Measurements from ENCODE around the gene CCDC188.

Gene CCDC188

GRCh38 chr22:20187777-20188566, 37.1 kb upstream of the CCDC188 start:
- no peak for DNase-seq (ENCODE audit: low read depth in 1 of 2, low spot score in 1 of 2)
- H3K27ac ChIP-seq (replicated peaks), result no peak overlapping the region

GRCh38 chr22:20186871-20187546, 36.2 kb upstream of the CCDC188 start:
- TF ChIP-seq CTCF (IDR thresholded peaks at IDR 0.05; ENCODE audit: insufficient read depth, low read length) (no peak), SPI1 (IDR thresholded peaks at IDR 0.05; ENCODE audit: borderline replicate concordance, low read depth) (no peak), POLR2AphosphoS5 (IDR thresholded peaks at IDR 0.05; ENCODE audit: low read depth) (no peak), REST (IDR thresholded peaks at IDR 0.05; ENCODE audit: insufficient replicate concordance, low read depth) (no peak), GABPA (IDR thresholded peaks at IDR 0.05; ENCODE audit: low read depth) (no peak)
- H3K4me3 ChIP-seq (replicated peaks; ENCODE audit: insufficient read depth, low read length), result no peak overlapping the region
- DNase-seq (ENCODE audit: low read depth in 1 of 2, low spot score in 1 of 2), result no peak
- H3K27me3 ChIP-seq (ENCODE audit: insufficient read depth, poor library complexity, severe bottlenecking), result no peaks in the 10 kb centered on the region
- no peak overlapping the region for H3K27ac ChIP-seq (replicated peaks)

More at GRCh38 chr22:20187777-20188566, 37.1 kb upstream of the CCDC188 start:
- TF ChIP-seq GABPA (IDR thresholded peaks at IDR 0.05; ENCODE audit: low read depth) (no peak), SPI1 (IDR thresholded peaks at IDR 0.05; ENCODE audit: borderline replicate concordance, low read depth) (no peak), POLR2AphosphoS5 (IDR thresholded peaks at IDR 0.05; ENCODE audit: low read depth) (no peak), REST (IDR thresholded peaks at IDR 0.05; ENCODE audit: insufficient replicate concordance, low read depth) (no peak), CTCF (IDR thresholded peaks at IDR 0.05; ENCODE audit: insufficient read depth, low read length) (no peak)
- no peaks in the 10 kb centered on the region for H3K27me3 ChIP-seq (ENCODE audit: insufficient read depth, poor library complexity, severe bottlenecking)
- H3K4me3 ChIP-seq (replicated peaks; ENCODE audit: insufficient read depth, low read length), result no peak overlapping the region

- Histone ChIP-seq H3K27ac (replicated peaks) (no peak overlapping the region), H3K4me3 (replicated peaks; ENCODE audit: insufficient read depth, low read length) (no peak overlapping the region), H3K27me3 (ENCODE audit: insufficient read depth, poor library complexity, severe bottlenecking) (no peaks in the 10 kb centered on the region)
- TF ChIP-seq POLR2AphosphoS5 (IDR thresholded peaks at IDR 0.05; ENCODE audit: low read depth), result no peak
- TF ChIP-seq CTCF (IDR thresholded peaks at IDR 0.05; ENCODE audit: insufficient read depth, low read length), result no peak
- TF ChIP-seq REST (IDR thresholded peaks at IDR 0.05; ENCODE audit: insufficient replicate concordance, low read depth), result no peak
- no peak for TF ChIP-seq SPI1 (IDR thresholded peaks at IDR 0.05; ENCODE audit: borderline replicate concordance, low read depth)
- no peak for TF ChIP-seq GABPA (IDR thresholded peaks at IDR 0.05; ENCODE audit: low read depth)
- no peak for DNase-seq (ENCODE audit: low read depth in 1 of 2, low spot score in 1 of 2)
These were observed 35.5 kb upstream of the CCDC188 start for GRCh38 chr22:20186183-20186870.
